Stromal cell of bone marrow (primary cell): ENCODE data around the gene ASIC4.

Source experiments
- DNase-seq: peaks from one replicate; pipeline ENCODE4 v3.0.0-alpha.2; 2012; ENCODE audit warnings: low read depth

ASIC4 gene

DNA sequence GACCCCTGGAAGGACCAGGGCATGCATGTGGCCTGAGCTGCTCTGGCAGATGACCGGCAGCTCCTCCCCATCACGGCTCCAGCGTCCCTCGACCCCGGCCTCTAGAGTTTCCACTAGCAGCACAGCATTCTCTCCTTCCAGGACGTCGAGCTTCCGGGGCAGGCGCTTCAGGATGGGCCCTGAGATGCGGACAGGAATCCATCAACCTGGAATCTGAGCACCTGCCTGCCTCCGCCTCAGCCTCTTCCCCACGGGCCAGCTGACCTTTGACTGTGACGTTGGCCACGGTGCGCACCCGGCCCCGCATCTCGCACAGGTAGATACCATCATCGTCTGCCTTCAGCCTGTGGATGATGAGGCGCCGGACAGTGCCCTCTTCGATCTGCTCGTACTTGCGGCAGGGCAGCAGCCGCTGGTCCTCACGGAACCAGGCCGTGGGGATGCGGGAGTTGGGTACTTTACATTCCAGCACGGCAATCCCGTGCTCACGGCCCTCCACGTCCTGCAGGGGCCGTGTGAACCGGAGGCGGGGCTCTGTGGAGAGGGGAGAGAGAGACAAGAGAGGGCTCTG lies 53.6 kb downstream of the ASIC4 start:
- DNase-seq: no peak

DNA sequence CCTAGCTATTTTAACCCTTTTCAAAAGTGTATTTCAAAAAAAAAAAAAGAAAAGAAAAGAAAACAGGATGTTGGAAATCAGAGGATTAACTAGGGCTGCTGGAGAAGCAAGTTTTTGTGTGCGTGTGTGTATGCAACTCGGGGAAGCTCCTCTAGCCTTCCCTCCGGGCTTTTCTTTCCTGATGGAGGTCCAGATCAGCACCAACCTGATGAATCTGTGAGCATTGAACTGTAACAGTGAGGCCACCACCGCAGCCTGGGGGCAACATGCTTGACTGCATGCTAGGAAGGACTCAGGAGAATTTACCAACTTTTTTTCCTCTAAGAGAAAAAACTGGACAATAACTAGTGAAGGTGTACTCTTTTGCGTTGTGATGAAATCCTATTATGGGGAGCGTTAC lies 54.8 kb downstream of the ASIC4 start:
- no peak for DNase-seq

DNA sequence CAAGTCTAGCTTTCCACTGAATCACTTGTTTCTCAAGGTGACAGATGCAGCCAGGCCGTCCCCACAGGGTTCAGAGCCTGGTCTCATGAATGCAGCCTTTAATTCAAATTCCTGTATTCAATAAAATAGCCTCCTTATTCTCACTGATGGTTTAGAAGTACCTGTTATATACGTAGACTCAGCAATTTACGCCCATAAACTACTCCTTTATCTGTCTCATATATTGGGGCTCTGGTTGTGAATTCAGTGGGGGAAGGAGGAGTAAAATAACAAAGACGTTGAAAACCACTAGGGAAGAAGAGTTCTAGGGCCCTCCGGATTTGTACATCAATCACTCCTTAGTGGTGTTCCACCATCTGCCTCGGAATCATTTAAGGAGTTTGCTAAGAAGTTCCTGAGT lies 55.4 kb downstream of the ASIC4 start:
- DNase-seq: no peak

DNA sequence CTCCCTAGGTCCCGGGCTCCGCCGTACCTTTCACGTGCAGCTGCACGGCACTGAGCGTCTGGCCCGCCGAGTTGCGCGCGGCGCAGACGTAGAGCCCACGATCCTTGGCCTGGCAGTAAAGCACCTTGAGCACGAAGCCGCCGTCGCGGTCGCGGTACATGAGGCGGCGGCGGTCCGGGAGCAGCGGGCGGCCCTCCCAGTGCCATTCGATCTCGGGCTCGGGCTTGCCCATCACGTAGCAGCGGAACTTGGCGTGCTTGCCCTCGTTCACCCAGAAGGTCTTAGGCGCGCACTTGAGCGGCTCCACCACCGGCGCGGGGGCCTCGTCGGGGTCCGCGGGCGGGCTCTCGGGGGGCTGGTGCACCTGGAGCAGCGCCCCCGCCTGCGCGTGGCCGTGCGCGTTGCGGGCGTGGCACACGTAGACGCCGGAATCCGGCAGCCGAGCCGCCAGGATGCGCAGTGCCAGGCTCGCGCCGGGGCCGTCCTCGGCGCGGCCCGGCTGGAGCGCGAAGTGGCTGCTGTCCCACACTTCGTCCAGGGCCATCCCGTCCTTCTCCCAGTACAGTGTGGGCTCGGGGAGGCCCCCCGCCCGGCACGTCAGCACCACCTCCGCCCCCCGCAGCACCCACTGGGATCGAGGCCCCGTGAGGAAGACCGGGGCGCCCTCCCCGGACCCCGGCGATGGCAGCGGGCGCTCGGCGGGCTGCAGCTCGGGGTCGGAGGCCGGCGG lies 56.1 kb downstream of the ASIC4 start:
- DNase-seq: no peak

DNA sequence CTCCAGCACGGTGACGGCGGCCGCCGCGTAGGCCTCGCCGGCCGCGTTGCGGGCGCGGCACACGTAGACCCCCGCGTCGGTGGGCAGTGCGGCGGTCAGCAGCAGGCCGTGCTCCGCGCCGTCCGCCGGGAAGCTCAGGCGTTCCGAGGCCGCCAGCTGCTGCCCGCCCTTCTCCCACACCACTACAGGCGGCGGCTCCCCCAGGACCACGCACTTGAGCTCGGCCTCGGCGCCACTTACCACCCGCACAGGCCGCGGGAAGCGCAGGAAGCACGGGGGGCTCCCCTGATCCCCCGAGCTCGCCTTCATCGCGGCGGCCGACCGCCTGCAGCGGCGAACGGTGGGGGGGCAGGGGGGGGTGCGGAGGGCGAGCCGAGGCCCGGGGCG lies 56.6 kb downstream of the ASIC4 start:
- DNase-seq: no peak

DNA sequence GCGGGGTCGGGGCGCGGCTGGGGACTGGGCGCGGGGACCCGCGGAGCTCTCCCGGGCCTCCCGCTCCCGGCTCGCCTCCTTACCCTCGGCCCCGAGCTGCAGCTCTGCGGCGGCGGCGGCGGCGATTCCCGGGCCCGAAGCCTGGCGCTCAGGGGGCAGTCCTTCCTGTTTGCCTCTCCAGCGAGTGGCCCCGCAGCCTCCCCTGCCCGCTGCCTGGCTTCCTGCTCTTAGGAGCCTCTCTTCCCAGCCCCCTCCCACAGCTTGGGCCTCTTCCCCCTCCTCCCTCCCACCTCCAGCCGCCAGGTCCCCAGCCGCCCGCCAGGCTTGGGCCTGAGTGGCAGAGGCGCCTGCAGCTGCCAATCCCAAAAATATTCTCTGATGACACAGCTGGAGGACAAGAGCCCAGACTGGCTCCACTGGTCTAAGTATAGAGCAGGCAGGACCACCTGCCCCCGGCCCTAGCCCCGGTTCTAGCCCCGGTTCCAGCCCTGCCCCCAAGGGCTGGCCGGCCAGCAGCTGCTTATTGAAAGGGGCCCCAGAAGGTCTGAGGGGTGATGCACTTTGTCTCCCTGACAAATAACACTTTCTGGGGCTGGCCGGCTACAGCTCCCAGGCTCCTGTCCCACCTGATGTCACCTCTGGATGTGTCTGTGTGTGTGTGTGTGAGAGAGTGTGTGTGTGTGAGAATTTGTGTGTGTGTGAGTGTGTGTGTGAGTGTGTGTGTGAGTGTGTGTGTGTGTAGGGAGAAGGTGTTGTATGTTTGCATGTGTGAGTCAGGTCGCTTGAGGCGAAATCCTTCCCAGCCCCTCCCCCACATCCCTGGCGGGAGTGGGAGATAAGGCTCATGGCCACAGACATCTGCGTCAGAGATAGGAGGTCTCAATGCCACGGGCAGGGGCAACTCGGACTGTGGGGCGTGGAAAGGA lies 57.3 kb downstream of the ASIC4 start, which contains the start of gene OBSL1:
TSS of gene OBSL1 (minus strand) at position 229 of the 926 bp plus-strand sequence. CDS start 307 bp downstream, outside the sequence.
- no peak for DNase-seq

- no peak for DNase-seq
Measured at GRCh38 chr2:219572237-219573001, 58.1 kb downstream of the ASIC4 start, which contains the start of gene INHA. Gene INHA, plus strand, starts transcription at chr2:219572310. Its CDS starts 65 bp downstream, at chr2:219572375.

GRCh38 chr2:219573166-219573565 lies 58.9 kb downstream of the ASIC4 start:
- DNase-seq: no peak

DNA sequence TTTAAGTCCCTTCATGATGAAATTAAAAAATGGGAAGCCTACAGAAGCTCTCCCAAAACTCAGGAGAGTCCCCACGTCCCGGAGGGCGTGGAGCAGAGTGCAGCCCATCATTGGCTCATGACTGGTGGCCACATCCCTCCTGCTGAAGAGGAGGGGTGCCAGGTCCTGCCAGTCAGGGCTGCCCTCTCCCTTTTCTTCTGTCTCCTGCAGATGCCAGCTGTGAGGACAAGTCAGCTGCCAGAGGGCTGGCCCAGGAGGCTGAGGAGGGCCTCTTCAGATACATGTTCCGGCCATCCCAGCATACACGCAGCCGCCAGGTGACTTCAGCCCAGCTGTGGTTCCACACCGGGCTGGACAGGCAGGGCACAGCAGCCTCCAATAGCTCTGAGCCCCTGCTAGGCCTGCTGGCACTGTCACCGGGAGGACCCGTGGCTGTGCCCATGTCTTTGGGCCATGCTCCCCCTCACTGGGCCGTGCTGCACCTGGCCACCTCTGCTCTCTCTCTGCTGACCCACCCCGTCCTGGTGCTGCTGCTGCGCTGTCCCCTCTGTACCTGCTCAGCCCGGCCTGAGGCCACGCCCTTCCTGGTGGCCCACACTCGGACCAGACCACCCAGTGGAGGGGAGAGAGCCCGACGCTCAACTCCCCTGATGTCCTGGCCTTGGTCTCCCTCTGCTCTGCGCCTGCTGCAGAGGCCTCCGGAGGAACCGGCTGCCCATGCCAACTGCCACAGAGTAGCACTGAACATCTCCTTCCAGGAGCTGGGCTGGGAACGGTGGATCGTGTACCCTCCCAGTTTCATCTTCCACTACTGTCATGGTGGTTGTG lies 60.4 kb downstream of the ASIC4 start:
- no peak for DNase-seq

DNA sequence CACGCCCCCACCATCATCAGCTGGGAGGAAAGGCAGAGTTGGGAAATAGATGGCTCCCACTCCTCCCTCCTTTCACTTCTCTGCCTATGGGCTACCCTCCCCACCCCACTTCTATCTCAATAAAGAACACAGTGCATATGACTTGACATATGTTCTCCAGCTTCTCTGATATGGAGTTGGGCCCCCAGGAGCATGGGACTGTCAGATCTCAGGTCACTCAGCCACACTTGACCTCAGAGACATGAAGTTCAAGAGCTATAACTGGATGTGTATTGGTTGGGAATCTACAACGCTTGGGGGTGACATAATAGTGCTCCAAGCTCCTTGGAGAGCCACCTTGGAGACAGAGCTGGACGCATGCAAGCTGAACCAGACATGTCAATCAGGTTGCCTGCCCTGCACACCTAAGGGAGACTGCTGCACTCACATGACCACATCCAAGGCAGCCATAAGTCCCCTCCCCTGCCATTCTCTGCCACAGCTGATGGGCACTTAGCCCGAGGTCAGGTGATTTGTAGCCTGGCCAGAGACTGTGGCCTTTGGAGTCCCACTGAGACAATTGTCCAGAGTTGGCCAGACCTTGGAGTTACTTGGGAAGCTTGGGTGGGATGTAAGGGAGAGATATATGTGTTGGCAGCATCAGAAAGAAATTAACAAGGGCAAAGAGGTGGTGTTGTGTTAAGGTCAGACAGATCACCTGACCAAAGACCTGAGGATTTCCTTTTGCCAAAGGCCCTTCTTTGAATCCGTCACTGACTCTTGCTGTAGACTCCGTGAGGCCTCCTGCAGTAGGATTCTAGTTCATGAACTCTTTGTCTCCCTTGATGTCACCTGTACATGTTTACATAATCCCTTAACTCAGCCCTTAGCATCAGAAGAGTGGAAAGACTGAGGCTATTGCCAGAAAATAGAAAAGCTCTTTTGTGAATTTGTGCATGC lies 61.6 kb downstream of the ASIC4 start:
- DNase-seq: no peak

GRCh38 chr2:219576505-219577388 lies 62.5 kb downstream of the ASIC4 start:
- no peak for DNase-seq

- DNase-seq: no peak
Measured at GRCh38 chr2:219578811-219579613, 64.7 kb downstream of the ASIC4 start.

DNA sequence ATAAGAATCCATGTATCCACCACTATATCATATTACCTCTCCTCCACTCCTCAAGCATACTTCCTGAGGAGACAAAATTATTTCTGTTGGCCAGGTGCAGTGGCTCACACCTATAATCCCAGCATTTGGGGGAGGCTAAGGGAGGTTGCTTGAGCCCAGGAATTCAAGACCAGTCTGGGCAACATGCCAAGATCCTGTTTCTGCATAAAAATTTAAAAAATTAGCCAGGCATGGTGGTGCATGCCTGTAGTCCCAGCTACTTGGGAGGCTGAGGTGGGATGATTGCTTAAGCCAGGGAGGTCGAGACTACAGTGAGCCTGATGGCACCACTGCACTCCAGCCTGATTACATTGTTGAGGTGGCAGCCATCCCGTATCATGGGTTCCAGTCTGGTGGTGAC lies 67.1 kb downstream of the ASIC4 start:
- DNase-seq: no peak
